ENCODE measurements around the gene HORMAD2. TPM values are rescaled to one million over a fixed set of nuclear protein-coding genes. Genes with fewer than 3 reads are reported as not detected.

The HORMAD2 gene
- polyA plus RNA-seq, 2 of the 4 experiments (the other 2 are of a cell fraction), result not detected

GRCh38 chr22:30062950-30063349 lies 17.3 kb upstream of the HORMAD2 start:
- no peak for TF ChIP-seq EP300 (IDR thresholded peaks at IDR 0.05)
- TF ChIP-seq FOSB (CRISPR knock-in tag; IDR thresholded peaks at IDR 0.05), result no peak
- no peak for TF ChIP-seq NPAS2 (CRISPR knock-in tag; IDR thresholded peaks at IDR 0.05; ENCODE audit: borderline replicate concordance)
- TF ChIP-seq ZSCAN20 (CRISPR knock-in tag; IDR thresholded peaks at IDR 0.05), result no peak
- no peak for TF ChIP-seq TP53 (CRISPR knock-in tag; IDR thresholded peaks at IDR 0.05)
- TF ChIP-seq FOXS1 (CRISPR knock-in tag; IDR thresholded peaks at IDR 0.05), result no peak
- TF ChIP-seq SMC3 (IDR thresholded peaks at IDR 0.05), result no peak
- TF ChIP-seq, protein P1, sequence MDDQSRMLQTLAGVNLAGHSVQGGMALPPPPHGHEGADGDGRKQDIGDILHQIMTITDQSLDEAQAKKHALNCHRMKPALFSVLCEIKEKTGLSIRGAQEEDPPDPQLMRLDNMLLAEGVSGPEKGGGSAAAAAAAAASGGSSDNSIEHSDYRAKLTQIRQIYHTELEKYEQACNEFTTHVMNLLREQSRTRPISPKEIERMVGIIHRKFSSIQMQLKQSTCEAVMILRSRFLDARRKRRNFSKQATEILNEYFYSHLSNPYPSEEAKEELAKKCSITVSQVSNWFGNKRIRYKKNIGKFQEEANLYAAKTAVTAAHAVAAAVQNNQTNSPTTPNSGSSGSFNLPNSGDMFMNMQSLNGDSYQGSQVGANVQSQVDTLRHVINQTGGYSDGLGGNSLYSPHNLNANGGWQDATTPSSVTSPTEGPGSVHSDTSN (IDR thresholded peaks at IDR 0.05), result no peak
- TF ChIP-seq RCOR1 (IDR thresholded peaks at IDR 0.05; ENCODE audit: low read depth, low read length), result no peak
- H3K4me3 ChIP-seq, result no peak overlapping the region
- POLR2A ChIA-PET, result no interaction called here
- no peak for DNase-seq (ENCODE audit: low read depth in 1 of 2, low spot score in 1 of 2)
- no peak for FAIRE-seq
- H3K27ac ChIP-seq, result no peak overlapping the region
- CTCF ChIA-PET, result no interaction called here
- no peak for ATAC-seq
- no peak overlapping the region for H3K4me2 ChIP-seq
- WGBS (ENCODE audit: missing lambda C conversion rate), result 88% methylated on average over 1 of the region's 1 CpG
- peaks cover 5% of the 10 kb centered on the region; the same call in 1 of the 3 replicates for H3K9me3 ChIP-seq
- no peaks in the 10 kb centered on the region for H3K4me1 ChIP-seq

GRCh38 chr22:30064172-30064571 lies 16.1 kb upstream of the HORMAD2 start:
- Histone ChIP-seq H3K4me3 (no peak overlapping the region), H3K9me3 (peaks cover 5% of the 10 kb centered on the region; the same call in 1 of the 3 replicates), H3K27ac (no peak overlapping the region), H3K4me1 (no peaks in the 10 kb centered on the region), H3K4me2 (no peak overlapping the region)
- DNase-seq (ENCODE audit: low read depth in 1 of 2, low spot score in 1 of 2) (no peak), ATAC-seq (no peak), FAIRE-seq (no peak)
- ChIA-PET POLR2A (no interaction called here), CTCF (interaction anchor here (1.3 kb wide), 1 partner anchor 25 kb away, joined by 3 read pairs; no protein-coding TSS in a partner anchor)
- no peak for TF ChIP-seq FOSL2 (IDR thresholded peaks at IDR 0.05)
- TF ChIP-seq FOSL2 (CRISPR knock-in tag; IDR thresholded peaks at IDR 0.05), result no peak
- TF ChIP-seq PHF8 (IDR thresholded peaks at IDR 0.05; ENCODE audit: borderline replicate concordance, low read depth), result no peak
- TF ChIP-seq KDM1A (IDR thresholded peaks at IDR 0.05; ENCODE audit: low read depth), result no peak
- no peak for TF ChIP-seq POLR2A (IDR thresholded peaks at IDR 0.05; ENCODE audit: low read length)

GRCh38 chr22:30073743-30074142 lies 6.5 kb upstream of the HORMAD2 start:
- POLR2A ChIA-PET, result no interaction called here
- no peaks in the 10 kb centered on the region for H3K9me3 ChIP-seq
- 55% methylated on average over 2 of the region's 2 CpGs for WGBS (ENCODE audit: missing lambda C conversion rate)
- H3K4me2 ChIP-seq, result no peak overlapping the region
- no peak for TF ChIP-seq HOXA7 (CRISPR knock-in tag; IDR thresholded peaks at IDR 0.05)
- no peak for TF ChIP-seq GATA3 (IDR thresholded peaks at IDR 0.05; ENCODE audit: borderline replicate concordance)
- no peak for TF ChIP-seq EHMT2 (IDR thresholded peaks at IDR 0.05; ENCODE audit: low read depth)
- TF ChIP-seq, protein P2, sequence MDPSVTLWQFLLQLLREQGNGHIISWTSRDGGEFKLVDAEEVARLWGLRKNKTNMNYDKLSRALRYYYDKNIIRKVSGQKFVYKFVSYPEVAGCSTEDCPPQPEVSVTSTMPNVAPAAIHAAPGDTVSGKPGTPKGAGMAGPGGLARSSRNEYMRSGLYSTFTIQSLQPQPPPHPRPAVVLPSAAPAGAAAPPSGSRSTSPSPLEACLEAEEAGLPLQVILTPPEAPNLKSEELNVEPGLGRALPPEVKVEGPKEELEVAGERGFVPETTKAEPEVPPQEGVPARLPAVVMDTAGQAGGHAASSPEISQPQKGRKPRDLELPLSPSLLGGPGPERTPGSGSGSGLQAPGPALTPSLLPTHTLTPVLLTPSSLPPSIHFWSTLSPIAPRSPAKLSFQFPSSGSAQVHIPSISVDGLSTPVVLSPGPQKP (IDR thresholded peaks at IDR 0.05; ENCODE audit: low read depth, low read length), result no peak
- no peak for TF ChIP-seq SREBF2 (IDR thresholded peaks at IDR 0.05)
- no peak for TF ChIP-seq ZNF302 (CRISPR knock-in tag; IDR thresholded peaks at IDR 0.05)
- TF ChIP-seq, protein P3, sequence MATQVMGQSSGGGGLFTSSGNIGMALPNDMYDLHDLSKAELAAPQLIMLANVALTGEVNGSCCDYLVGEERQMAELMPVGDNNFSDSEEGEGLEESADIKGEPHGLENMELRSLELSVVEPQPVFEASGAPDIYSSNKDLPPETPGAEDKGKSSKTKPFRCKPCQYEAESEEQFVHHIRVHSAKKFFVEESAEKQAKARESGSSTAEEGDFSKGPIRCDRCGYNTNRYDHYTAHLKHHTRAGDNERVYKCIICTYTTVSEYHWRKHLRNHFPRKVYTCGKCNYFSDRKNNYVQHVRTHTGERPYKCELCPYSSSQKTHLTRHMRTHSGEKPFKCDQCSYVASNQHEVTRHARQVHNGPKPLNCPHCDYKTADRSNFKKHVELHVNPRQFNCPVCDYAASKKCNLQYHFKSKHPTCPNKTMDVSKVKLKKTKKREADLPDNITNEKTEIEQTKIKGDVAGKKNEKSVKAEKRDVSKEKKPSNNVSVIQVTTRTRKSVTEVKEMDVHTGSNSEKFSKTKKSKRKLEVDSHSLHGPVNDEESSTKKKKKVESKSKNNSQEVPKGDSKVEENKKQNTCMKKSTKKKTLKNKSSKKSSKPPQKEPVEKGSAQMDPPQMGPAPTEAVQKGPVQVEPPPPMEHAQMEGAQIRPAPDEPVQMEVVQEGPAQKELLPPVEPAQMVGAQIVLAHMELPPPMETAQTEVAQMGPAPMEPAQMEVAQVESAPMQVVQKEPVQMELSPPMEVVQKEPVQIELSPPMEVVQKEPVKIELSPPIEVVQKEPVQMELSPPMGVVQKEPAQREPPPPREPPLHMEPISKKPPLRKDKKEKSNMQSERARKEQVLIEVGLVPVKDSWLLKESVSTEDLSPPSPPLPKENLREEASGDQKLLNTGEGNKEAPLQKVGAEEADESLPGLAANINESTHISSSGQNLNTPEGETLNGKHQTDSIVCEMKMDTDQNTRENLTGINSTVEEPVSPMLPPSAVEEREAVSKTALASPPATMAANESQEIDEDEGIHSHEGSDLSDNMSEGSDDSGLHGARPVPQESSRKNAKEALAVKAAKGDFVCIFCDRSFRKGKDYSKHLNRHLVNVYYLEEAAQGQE (IDR thresholded peaks at IDR 0.05), result no peak
- no peak for TF ChIP-seq RNF2 (IDR thresholded peaks at IDR 0.05; ENCODE audit: borderline replicate concordance, low read depth)
- no peak for TF ChIP-seq PHF8 (IDR thresholded peaks at IDR 0.05; ENCODE audit: borderline replicate concordance, low read depth)
- no peak for TF ChIP-seq CHD2 (IDR thresholded peaks at IDR 0.05; ENCODE audit: low read length, partially characterized antibody)
- TF ChIP-seq, protein P1 (IDR thresholded peaks at IDR 0.05), result no peak
- no peak for TF ChIP-seq NPAS2 (CRISPR knock-in tag; IDR thresholded peaks at IDR 0.05; ENCODE audit: borderline replicate concordance)
- TF ChIP-seq MAZ (IDR thresholded peaks at IDR 0.05; ENCODE audit: borderline replicate concordance, low read depth, low read length), result no peak
- DNase-seq (ENCODE audit: low read depth in 1 of 2, low spot score in 1 of 2) (no peak), FAIRE-seq (no peak), ATAC-seq (no peak)
- H3K4me3 ChIP-seq, result no peak overlapping the region
- no peaks in the 10 kb centered on the region for H3K4me1 ChIP-seq
- no peak overlapping the region for H3K27ac ChIP-seq
- CTCF ChIA-PET, result no interaction called here

All from A549 (cell line).